Activated T-cell treated with anti-CD3 and anti-CD28 coated beads for 4 hours (primary cell): ENCODE results near the gene ZBTB7C.
"Not testable (repeated sequence)": the region's sequence is repeated elsewhere in the genome, so short reads cannot be mapped to it uniquely, and the experiment has no call there.

Experiments
- DNase-seq: peaks from one replicate; pipeline ENCODE4 v3.0.0-alpha.2; 2020

Gene ZBTB7C

DNA sequence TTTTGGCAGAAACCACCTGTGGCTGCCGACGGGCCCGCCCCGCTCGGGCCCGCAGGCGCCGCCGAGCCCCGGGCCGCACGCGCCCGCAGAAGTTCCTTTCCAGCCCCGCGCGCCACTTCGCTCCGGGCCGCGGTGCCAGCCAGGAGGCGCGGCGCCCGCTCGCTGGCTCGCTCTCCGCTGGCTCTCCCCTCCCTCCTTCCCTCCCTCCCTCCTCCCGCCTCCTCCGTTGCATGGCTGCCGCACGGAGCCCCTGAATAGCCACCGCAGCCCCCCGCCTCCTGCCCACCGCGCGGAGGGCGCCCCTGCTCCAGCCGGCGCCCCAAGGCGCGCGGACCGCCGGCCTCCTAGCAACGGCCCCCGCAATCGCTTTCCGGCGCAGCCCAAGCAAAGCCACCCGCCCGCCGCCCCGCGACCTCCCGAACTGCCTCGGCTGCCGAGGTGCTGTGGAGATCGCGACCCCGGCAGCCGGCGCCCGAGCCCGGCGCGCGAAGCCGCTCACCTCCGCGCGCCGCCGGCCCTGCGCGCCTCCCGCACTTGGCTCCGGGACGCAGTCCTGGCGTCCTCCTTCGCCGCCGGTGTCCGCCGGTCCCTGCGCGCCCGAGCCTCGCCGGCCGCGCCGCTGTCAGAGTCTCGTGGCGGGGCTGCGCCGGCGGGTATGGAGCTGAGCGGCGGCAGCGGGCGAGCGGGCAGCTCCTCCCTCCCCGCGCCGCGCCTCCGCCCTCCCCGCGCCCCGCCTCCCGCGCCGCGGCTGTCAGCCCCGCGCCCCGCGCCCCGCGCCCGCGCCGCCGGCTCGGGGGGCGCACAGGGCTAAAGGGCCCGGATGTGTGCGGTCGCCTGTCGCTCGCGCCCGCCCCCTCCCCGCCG lies at the start of gene ZBTB7C:
ZBTB7C (minus strand) TSS at position 657 of the 864 bp plus-strand sequence.
- no peak for DNase-seq

DNA sequence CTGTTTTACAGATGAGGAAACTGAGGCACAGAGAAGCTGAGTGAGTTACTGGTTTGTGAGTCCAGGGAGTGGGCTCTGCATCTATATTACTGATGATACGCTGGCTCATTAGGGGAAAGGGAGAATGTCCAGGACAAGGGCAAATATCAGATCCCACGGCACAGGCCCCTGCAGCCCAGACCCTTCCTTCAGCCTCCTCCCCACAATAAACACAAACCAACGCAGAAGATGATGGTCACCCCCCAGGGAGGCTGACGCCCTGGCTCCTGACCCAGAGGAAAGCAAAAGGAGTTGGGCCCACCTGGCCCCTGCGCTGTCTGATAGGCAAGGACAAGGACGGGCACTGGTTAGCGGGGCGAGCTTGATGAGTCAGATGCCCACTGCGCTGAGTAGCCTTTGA lies 47.7 kb upstream of the ZBTB7C start:
- no peak for DNase-seq

- DNase-seq, result peak; percentile 27
Measured at GRCh38 chr18:48455555-48456478, 46.6 kb upstream of the ZBTB7C start.

DNA sequence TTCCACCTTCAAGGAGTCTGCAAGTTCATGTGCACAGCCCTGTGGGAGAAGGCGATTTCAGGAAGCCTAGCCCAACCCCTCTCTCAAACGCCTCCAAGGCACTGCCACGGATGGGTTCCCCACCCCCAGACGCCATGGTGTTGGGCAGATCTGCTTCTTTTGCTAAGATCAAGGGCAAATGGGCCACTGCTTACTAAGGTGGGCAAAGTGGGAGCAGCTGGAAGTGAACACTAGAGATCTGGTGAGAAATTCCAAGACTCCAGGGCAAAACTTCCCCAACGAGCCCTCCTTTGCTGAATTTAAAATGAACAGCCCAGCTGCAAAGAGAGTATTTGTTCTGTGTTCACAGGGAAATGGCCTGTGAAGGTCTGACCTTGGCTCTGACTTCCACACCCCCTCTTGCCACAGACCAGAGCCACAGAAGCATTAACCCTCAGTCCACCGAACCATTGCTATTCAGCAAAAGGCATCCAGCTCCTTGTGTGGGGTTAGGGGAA lies 45.1 kb upstream of the ZBTB7C start:
- no peak for DNase-seq

DNA sequence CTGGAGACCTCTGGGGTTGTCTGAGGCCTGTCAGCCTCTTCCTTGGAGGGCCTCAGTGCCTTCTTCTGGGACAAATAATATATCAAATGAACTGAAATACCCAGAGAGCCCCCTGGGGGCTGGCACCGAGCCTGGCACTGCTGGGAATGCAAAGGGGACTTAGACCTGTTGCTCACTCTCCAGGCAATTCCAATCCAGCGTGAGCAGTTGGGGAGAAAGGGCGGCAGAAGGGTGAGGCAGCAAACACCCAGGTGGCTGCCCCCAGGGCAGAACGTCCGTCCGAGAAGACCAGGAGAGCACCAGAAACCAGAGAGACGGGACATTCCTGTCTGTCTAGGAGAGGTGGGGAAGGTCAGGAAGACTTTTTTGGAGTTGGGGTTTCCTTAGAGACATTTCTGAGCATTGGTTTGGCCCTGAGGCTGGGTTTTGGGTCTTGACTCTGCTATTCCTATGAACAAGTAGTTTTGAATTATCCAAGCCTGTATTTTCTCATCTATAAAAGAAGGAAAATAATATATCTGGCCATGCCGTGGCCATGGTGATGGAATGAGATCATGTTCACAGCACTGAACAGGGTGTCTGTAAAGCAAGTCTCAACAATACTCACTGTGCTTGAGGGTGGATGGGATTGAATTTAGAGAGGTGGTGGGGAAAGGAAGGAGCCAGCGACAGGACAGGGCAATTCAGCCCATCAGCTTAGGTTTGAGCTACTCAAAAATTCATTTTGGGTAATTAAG lies 44.3 kb upstream of the ZBTB7C start:
- DNase-seq, result no peak

GRCh38 chr18:48452861-48453323 lies 43.7 kb upstream of the ZBTB7C start:
- no peak for DNase-seq

DNA sequence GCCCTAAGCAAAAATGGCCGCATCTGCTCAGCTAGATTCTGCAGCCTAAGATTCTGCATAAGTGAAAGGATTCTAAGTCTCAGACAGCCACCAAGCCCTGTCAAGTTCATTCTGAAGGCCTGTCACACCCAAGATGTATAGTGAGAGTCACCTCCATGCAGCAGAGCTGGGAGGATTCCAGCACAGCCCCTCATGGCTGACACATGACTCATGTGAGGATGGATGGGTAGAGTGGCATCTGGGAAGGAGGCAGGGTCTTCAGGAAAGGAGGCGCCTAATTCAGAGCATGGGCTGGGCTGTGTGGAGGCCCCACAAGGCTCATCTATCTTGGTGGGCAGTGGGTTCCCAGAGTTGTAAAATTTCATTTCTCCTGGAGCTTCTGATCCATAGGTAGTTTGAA lies 41.5 kb upstream of the ZBTB7C start:
- no peak for DNase-seq

GRCh38 chr18:48446582-48447225 lies 37.5 kb upstream of the ZBTB7C start:
- DNase-seq, result peak; percentile 51

DNA sequence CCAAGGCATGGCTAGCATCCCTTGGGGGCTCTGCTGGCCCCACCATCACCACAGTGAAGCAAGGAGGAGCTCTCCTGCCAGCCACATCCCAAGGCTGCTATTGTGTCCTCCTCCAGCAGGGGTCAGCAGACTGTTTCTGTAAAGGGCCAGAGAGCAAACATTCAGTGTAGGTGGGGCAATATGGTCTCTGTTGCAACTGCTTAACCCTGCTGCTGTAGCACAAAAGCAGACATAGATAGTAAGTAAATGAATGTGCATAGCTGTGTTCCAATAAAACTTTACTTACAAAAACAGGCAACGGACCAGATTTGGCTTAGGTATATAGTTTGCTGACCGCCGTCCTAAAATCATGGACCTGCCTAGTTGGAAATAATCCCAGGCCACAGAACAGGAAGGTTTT lies 36.4 kb upstream of the ZBTB7C start:
- peak; percentile 61 for DNase-seq

DNA sequence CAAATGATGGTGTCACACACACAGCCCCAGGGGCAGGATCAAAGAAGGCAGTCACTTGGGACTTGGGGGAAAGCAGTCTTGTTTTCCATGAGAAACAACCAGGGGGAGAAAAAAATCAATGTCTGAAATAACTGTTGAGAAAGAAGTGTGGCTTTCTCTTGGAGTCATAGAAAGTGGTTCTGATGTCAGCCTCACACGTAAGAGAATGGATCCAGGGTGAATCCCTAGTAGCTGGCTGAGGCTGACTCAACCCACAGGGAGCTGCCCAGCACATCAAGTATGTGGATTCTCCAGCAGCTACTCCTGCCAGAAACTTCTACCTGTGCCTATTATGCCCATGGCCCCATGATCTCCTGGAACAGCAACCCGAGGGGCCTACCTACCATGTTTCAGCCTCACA lies 33.6 kb upstream of the ZBTB7C start:
- DNase-seq, result no peak

DNA sequence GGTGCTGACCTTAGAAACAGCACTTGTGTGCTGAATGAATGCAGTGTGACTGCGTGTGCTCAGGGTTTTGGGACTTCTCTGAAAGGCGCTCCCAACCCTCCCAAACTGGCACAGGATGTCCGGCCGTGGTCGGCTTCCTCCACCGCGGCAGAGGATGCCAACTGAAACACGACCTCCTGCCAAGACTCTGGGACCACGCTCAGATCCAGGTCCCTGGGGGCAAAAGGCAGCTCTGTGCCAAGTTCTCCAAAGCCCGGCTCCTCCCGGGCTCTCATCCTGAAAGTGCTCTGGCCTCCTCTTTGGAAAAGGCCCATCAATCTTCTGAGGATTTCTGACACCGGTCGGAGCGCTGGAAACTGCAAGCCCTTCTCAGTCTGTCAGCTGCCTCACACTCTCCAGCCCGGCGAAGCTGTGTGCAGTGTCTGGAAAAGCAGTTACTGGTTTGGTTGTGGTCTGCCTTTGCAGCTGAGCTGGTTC lies 32.3 kb upstream of the ZBTB7C start:
- DNase-seq, result no peak

GRCh38 chr18:48440924-48441323 lies 31.7 kb upstream of the ZBTB7C start:
- DNase-seq, result no peak

DNA sequence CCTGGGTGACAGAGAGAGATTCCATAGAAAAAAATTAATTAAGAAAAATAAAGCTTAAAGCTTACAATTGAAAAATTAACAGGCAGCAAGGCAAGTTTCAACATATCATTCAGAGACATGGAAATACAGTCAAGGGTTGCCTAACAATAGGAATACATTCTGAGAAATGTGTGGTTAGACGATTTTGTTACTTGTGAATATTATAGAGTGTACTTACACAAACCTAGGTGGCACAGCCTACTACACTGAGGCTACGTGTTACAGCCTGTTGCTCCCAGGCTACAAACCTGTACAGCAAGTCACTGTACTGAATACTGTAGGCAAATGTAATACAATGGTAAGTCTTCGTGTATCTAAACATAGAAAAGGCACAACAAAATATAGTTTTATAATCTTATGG lies 27.7 kb upstream of the ZBTB7C start:
- no peak for DNase-seq

DNA sequence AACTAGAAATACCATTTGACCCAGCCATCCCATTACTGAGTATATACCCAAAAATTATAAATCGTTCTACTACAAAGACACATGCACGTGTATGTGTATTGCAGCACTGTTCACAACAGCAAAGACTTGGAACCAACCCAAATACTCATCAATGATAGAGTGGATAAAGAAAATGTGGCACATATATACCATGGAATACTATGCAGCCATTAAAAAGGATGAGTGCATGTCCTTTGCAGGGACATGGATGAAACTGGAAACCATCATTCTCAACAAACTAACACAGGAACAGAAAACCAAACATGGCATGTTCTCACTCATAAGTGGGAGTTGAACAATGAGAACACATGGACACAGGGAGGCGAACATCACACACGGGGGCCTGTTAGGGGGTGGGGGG lies 25.2 kb upstream of the ZBTB7C start:
- DNase-seq, result not testable (repeated sequence)

GRCh38 chr18:48433541-48433940 lies 24.4 kb upstream of the ZBTB7C start:
- DNase-seq, result no peak

- DNase-seq, result no peak
Measured at GRCh38 chr18:48430150-48430549, 21.0 kb upstream of the ZBTB7C start.

GRCh38 chr18:48428475-48429177 lies 19.4 kb upstream of the ZBTB7C start:
- no peak for DNase-seq

DNA sequence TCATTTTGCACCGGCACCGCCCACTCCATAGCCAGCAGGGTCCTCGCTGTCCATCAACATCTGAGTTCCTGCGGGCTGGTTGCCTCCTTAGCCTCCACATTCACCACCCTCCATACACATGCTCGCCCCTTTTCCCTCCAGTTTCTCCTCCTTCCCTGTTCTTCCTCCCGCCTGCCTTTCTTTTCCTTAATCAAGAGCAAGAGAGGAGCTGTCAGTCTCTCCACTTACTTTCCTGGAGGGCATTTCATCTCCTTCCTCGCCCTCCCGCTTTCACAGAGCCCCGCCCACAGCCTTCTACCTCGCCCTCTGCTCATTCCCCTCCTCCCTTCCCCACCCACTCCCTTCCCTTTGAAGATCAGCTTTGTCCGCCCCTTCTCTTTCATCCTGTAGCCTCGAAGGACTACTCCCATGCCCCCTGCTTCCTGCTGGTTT lies 13.8 kb upstream of the ZBTB7C start:
- no peak for DNase-seq

GRCh38 chr18:48419277-48420022 lies 10.3 kb upstream of the ZBTB7C start:
- no peak for DNase-seq

DNA sequence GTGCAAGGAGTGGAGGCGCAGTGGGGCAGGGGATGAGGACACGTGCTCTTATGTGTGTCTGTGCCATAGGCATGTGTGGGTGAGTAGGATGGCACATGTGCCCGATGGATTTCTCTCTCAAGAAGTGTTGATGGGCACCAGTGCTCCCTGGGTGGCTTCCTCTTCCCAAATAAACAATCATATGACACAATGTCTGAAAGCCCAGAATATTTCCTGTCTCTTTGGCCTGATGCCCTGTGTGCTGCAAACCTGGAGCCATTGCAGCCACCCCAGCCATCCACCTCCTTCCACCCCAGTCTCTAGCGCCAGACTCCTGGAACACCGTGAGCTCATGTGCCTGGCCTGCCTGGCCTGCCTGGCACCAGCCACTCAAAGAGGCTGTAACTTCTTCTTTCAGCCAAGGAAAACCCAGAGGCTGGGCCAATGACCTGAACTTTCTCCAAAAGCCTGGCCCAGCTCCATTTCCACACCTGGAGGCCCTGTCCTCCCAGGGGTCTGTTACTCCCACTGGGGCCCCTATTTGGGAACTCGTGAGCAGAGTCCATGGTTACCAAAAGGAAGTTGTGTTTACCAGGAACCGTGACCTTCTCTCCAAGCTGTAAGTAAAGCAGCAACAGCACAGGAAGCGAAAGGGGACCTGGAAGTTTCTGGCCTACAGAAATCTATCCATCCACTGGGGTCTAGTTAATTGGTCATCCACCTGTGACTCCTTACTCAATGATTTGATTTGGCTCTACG lies 9.5 kb upstream of the ZBTB7C start:
- DNase-seq, result no peak
